Measurements from ENCODE around the gene MYBPC2. TPM values are rescaled to one million over a fixed set of nuclear protein-coding genes. Genes with fewer than 3 reads are reported as not detected.
A peak's percentile ranks its signal among the peaks of the same experiment; 100 is the strongest.

The MYBPC2 gene
- total RNA-seq, 1 donor from 2014 or later: not detected

- Mint-ChIP-seq H3K36me3 (ENCODE audit: unreplicated experiment) (peaks cover 5% of the 10 kb centered on the region), H3K4me3 (ENCODE audit: unreplicated experiment) (peak overlapping the region; percentile 45), H3K4me1 (ENCODE audit: unreplicated experiment) (peaks cover 16% of the 10 kb centered on the region), H3K27me3 (ENCODE audit: unreplicated experiment) (no peaks in the 10 kb centered on the region), H3K27ac (ENCODE audit: unreplicated experiment) (peak overlapping the region; percentile 36), H3K9me3 (ENCODE audit: unreplicated experiment) (no peaks in the 10 kb centered on the region)
- no peak for TF ChIP-seq CTCF (IDR thresholded peaks at IDR 0.05)
- DNase-seq (ENCODE audit: extremely low spot score, unreplicated experiment): no peak
Observed at GRCh38 chr19:50475101-50475568, 42.4 kb downstream of the MYBPC2 start.

GRCh38 chr19:50475736-50476223 lies 43.1 kb downstream of the MYBPC2 start:
- H3K4me3 Mint-ChIP-seq (ENCODE audit: unreplicated experiment): peak overlapping the region; percentile 96
- H3K4me1 Mint-ChIP-seq (ENCODE audit: unreplicated experiment): peaks cover 16% of the 10 kb centered on the region
- no peaks in the 10 kb centered on the region for H3K9me3 Mint-ChIP-seq (ENCODE audit: unreplicated experiment)
- H3K27me3 Mint-ChIP-seq (ENCODE audit: unreplicated experiment): no peaks in the 10 kb centered on the region
- H3K27ac Mint-ChIP-seq (ENCODE audit: unreplicated experiment): peak overlapping the region; percentile 60
- no peak for DNase-seq (ENCODE audit: extremely low spot score, unreplicated experiment)
- H3K36me3 Mint-ChIP-seq (ENCODE audit: unreplicated experiment): peaks cover 5% of the 10 kb centered on the region
- TF ChIP-seq CTCF (IDR thresholded peaks at IDR 0.05): no peak

GRCh38 chr19:50476224-50476906 lies 43.7 kb downstream of the MYBPC2 start, which contains the start of the genes EMC10 and GARIN5A:
Gene EMC10 (plus strand): TSS chr19:50476507. CDS start chr19:50476545, 38 bp downstream.
Gene GARIN5A (minus strand): TSS chr19:50476848. CDS start chr19:50476388, 460 bp downstream.
- H3K4me3 Mint-ChIP-seq (ENCODE audit: unreplicated experiment): peak within 1 kb of the TSS; percentile 96
- H3K27ac Mint-ChIP-seq (ENCODE audit: unreplicated experiment): peak within 1 kb of the TSS; percentile 81
- H3K36me3 Mint-ChIP-seq (ENCODE audit: unreplicated experiment): peaks cover 8% of the 10 kb centered on the region
- TF ChIP-seq CTCF (IDR thresholded peaks at IDR 0.05): no peak
- no peaks in the 10 kb centered on the region for H3K9me3 Mint-ChIP-seq (ENCODE audit: unreplicated experiment)
- no peaks in the 10 kb centered on the region for H3K27me3 Mint-ChIP-seq (ENCODE audit: unreplicated experiment)
- peaks cover 16% of the 10 kb centered on the region for H3K4me1 Mint-ChIP-seq (ENCODE audit: unreplicated experiment)
- DNase-seq (ENCODE audit: extremely low spot score, unreplicated experiment): peak; percentile 98

GRCh38 chr19:50476907-50477238 lies 44.2 kb downstream of the MYBPC2 start:
- H3K27me3 Mint-ChIP-seq (ENCODE audit: unreplicated experiment): no peaks in the 10 kb centered on the region
- no peak for TF ChIP-seq CTCF (IDR thresholded peaks at IDR 0.05)

GRCh38 chr19:50477751-50478515 lies 45.2 kb downstream of the MYBPC2 start:
- Mint-ChIP-seq H3K36me3 (ENCODE audit: unreplicated experiment) (peaks cover 10% of the 10 kb centered on the region), H3K4me3 (ENCODE audit: unreplicated experiment) (peak overlapping the region; percentile 96), H3K27me3 (ENCODE audit: unreplicated experiment) (no peaks in the 10 kb centered on the region), H3K9me3 (ENCODE audit: unreplicated experiment) (no peaks in the 10 kb centered on the region), H3K27ac (ENCODE audit: unreplicated experiment) (no peak overlapping the region), H3K4me1 (ENCODE audit: unreplicated experiment) (peaks cover 16% of the 10 kb centered on the region)
- DNase-seq (ENCODE audit: extremely low spot score, unreplicated experiment): no peak
- no peak for TF ChIP-seq CTCF (IDR thresholded peaks at IDR 0.05)

More at GRCh38 chr19:50476907-50477238, 44.2 kb downstream of the MYBPC2 start:
- H3K36me3 Mint-ChIP-seq (ENCODE audit: unreplicated experiment): peaks cover 8% of the 10 kb centered on the region
- no peak for DNase-seq (ENCODE audit: extremely low spot score, unreplicated experiment)
- no peaks in the 10 kb centered on the region for H3K9me3 Mint-ChIP-seq (ENCODE audit: unreplicated experiment)
- H3K4me1 Mint-ChIP-seq (ENCODE audit: unreplicated experiment): peaks cover 16% of the 10 kb centered on the region
- peak overlapping the region; percentile 81 for H3K27ac Mint-ChIP-seq (ENCODE audit: unreplicated experiment)
- peak overlapping the region; percentile 96 for H3K4me3 Mint-ChIP-seq (ENCODE audit: unreplicated experiment)
